ENCODE results near the gene PLPP1.

Gene PLPP1

GRCh38 chr5:55497712-55498111 is 37.1 kb downstream of the PLPP1 start:
- DNase-seq, result no peak

- DNase-seq, result no peak
Measured at GRCh38 chr5:55495216-55495615, 39.5 kb downstream of the PLPP1 start.

- no peak for DNase-seq
Measured at GRCh38 chr5:55492449-55492848, 42.3 kb downstream of the PLPP1 start.

GRCh38 chr5:55485073-55485472 is 49.7 kb downstream of the PLPP1 start:
- DNase-seq, result no peak

GRCh38 chr5:55484531-55484930 is 50.2 kb downstream of the PLPP1 start:
- DNase-seq, result no peak

GRCh38 chr5:55483885-55484284 is 50.9 kb downstream of the PLPP1 start:
- no peak for DNase-seq

GRCh38 chr5:55481293-55481855 is 53.4 kb downstream of the PLPP1 start:
- DNase-seq, result no peak

GRCh38 chr5:55480781-55481180 is 54.0 kb downstream of the PLPP1 start:
- DNase-seq, result peak; percentile 64

GRCh38 chr5:55472642-55473041 is 62.1 kb downstream of the PLPP1 start:
- no peak for DNase-seq

- no peak for DNase-seq
Measured at GRCh38 chr5:55471468-55471867, 63.3 kb downstream of the PLPP1 start.

- DNase-seq, result no peak
Measured at GRCh38 chr5:55470282-55470681, 64.5 kb downstream of the PLPP1 start.

- no peak for DNase-seq
Measured at GRCh38 chr5:55469839-55470238, 64.9 kb downstream of the PLPP1 start.

- no peak for DNase-seq
Measured at GRCh38 chr5:55467862-55468551, 66.8 kb downstream of the PLPP1 start.

- no peak for DNase-seq
Measured at GRCh38 chr5:55463613-55464012, 71.2 kb downstream of the PLPP1 start.

- DNase-seq, result no peak
Measured at GRCh38 chr5:55459572-55459971, 75.2 kb downstream of the PLPP1 start.

- DNase-seq, result no peak
Measured at GRCh38 chr5:55456216-55456895, 78.4 kb downstream of the PLPP1 start.

- no peak for DNase-seq
Measured at GRCh38 chr5:55454282-55454681, 80.5 kb downstream of the PLPP1 start.

GRCh38 chr5:55453211-55453610 is 81.6 kb downstream of the PLPP1 start:
- DNase-seq, result no peak

GRCh38 chr5:55451976-55452375 is 82.8 kb downstream of the PLPP1 start:
- no peak for DNase-seq

GRCh38 chr5:55450050-55450765 is 84.6 kb downstream of the PLPP1 start:
- no peak for DNase-seq

GRCh38 chr5:55446640-55447351 is 88.0 kb downstream of the PLPP1 start:
- DNase-seq, result no peak

GRCh38 chr5:55445791-55446190 is 89.0 kb downstream of the PLPP1 start:
- DNase-seq, result peak; percentile 18

GRCh38 chr5:55441954-55442353 is 92.8 kb downstream of the PLPP1 start:
- no peak for DNase-seq
